ENCODE data around the gene IL10RA.
"Not testable (repeated sequence)": the region's sequence is repeated elsewhere in the genome, so short reads cannot be mapped to it uniquely, and the experiment has no call there.

Gene IL10RA

GRCh38 chr11:118002541-118003423 lies 16.6 kb downstream of the IL10RA start:
- no peak overlapping the region for H3K4me3 ChIP-seq
- H3K27ac ChIP-seq = peak overlapping the region in 19 of 21 experiments; percentile 13 to 95 (median 75)

DNA sequence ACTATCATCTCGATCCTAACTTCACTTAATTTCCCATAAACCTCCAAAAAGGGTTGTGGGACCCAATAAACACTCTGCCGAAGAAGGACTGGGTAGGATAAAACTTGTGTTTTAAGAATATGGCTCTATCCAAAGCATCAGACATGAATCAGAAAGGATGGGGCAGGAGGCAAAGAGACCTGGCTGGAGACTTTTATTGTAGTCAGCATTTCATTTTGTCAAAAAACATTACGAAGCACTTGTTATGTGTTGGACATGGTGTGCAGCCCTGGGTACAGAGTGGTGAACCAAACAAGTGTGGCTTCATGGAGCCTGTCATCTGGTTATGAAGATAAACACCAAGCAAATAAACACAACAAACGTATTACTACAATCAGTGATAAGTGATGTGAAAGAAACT lies 17.3 kb downstream of the IL10RA start:
- Histone ChIP-seq H3K27ac (peak overlapping the region in 13 of 21 experiments; percentile 13 to 95 (median 79)), H3K4me3 (no peak overlapping the region)

- peak overlapping the region in 7 of 21 experiments; percentile 78 to 95 (median 87) for H3K27ac ChIP-seq
- H3K4me3 ChIP-seq = no peak overlapping the region
Measured at GRCh38 chr11:118004543-118005223, 18.5 kb downstream of the IL10RA start.

- Histone ChIP-seq H3K27ac (peak overlapping the region in 10 of 21 experiments; percentile 2 to 96 (median 83)), H3K4me3 (no peak overlapping the region)
Measured at GRCh38 chr11:118005224-118006152, 19.3 kb downstream of the IL10RA start.

DNA sequence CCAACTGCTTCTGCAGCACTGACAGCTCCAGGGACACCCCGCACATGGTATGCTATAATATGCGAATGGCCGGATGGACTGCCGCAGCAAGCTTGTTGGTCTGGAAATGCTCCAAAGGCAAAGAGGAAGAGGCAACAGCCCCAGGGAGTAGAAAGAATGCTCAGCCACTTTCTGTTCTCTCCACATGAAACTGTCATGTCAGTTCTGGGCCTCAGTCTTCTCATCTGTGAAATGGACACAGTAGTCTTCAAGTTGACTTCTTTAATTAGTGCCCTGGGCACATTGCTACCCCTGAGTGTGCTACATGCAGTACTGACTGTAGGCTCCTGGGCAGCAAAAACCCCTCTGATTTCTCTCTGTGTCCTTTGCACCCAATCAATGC lies 19.9 kb downstream of the IL10RA start:
- Histone ChIP-seq H3K27ac (peak overlapping the region in 11 of 21 experiments; percentile 2 to 96 (median 84)), H3K4me3 (no peak overlapping the region)

- Histone ChIP-seq H3K4me3 (no peak overlapping the region), H3K27ac (peak overlapping the region in 15 of 21 experiments; percentile 45 to 96 (median 82))
Measured at GRCh38 chr11:118007040-118007439, 20.8 kb downstream of the IL10RA start.

- H3K27ac ChIP-seq = peak overlapping the region in 16 of 21 experiments; percentile 9 to 96 (median 79)
Measured at GRCh38 chr11:118007563-118008270, 21.5 kb downstream of the IL10RA start.

GRCh38 chr11:118008271-118008911 lies 22.2 kb downstream of the IL10RA start:
- Histone ChIP-seq H3K4me3 (no peak overlapping the region), H3K27ac (peak overlapping the region in 17 of 21 experiments; percentile 9 to 96 (median 76))

More at GRCh38 chr11:118007563-118008270, 21.5 kb downstream of the IL10RA start:
- not testable (repeated sequence) for H3K4me3 ChIP-seq

- Histone ChIP-seq H3K4me3 (no peak overlapping the region), H3K27ac (peak overlapping the region in 20 of 21 experiments; percentile 19 to 96 (median 76))
Measured at GRCh38 chr11:118009864-118010737, 23.9 kb downstream of the IL10RA start.

- Histone ChIP-seq H3K4me3 (no peak overlapping the region), H3K27ac (peak overlapping the region in 20 of 21 experiments; percentile 44 to 96 (median 76))
Measured at GRCh38 chr11:118010738-118011461, 24.7 kb downstream of the IL10RA start.

DNA sequence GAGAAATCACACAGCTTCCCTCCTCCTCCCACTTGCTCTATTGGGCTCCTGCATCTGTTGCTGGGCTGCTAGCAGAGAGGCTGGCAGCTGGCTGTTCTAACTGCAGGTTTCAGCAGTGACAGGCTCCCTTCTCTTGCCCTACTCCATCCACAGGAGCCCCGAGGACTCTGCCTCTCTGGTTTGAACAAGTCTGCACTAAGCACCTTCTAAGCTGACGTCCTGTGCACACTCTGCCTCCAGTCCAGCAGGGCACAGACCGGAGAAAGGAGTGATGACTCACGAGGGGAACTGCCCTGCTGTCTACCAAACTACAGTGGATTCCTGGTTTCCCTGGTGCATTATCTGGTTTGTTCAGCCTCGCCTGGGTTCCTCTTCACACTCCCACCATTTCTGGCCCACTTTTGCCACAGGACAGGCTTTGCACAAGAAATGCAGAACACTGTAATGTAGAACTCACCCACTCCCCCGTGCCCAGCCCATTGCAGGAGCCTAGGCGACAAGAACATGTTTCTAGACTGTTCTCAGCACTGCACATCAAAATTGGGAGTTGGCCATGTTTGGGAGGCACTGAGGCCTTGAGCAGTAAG lies 26.0 kb downstream of the IL10RA start:
- Histone ChIP-seq H3K27ac (peak overlapping the region in 19 of 21 experiments; percentile 15 to 96 (median 77)), H3K4me3 (no peak overlapping the region)

GRCh38 chr11:118014022-118014421 lies 27.8 kb downstream of the IL10RA start:
- peak overlapping the region in 2 of 21 experiments; percentile 2 to 93 for H3K27ac ChIP-seq
- no peak overlapping the region for H3K4me3 ChIP-seq

DNA sequence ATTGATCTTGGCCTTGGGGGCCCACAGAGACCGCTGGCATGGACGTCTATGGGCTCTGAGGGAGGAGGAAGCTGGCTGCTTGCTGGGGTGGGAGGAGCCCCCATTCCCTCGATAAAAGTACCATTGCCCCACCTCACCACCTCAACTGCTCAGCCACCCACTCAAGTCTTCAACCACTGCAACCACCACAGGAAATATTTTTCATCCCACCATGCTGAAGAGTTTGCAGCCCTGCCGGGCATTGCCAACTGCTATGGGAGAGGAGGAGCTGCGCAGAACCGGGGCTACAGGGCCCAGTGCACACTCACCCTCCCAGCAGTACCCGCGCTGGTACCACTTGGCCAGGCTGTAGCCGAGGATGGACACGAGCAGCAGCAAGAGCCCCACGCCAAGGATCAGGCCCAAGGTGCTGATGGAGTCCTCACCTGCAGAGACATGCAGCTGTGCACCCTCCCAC lies 29.2 kb downstream of the IL10RA start:
- no peak overlapping the region for H3K4me3 ChIP-seq
- peak overlapping the region in 8 of 21 experiments; percentile 4 to 93 (median 60) for H3K27ac ChIP-seq

DNA sequence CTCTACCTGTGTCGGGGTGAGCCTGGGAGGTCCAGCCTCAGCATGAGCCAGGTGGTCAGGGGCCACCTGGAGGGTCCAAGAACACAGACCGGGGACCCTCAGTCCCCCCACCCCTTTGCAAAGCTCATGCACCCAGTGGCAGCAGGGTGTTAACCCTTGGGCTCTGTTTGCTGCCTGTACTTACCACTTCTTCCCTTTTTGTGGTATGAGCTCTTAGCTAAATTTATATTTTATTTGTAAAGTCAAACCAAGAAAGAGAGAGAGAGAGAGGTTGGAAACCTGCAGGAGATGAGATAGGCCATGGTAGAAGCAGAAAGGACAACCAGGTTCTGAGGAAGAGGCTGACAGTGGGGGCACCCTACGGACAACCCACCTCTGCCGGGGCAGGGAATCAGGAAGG lies 29.9 kb downstream of the IL10RA start:
- Histone ChIP-seq H3K4me3 (no peak overlapping the region), H3K27ac (peak overlapping the region in 7 of 21 experiments; percentile 35 to 93 (median 61))

GRCh38 chr11:118017111-118017510 lies 30.9 kb downstream of the IL10RA start:
- no peak overlapping the region for H3K4me3 ChIP-seq
- peak overlapping the region in 2 of 21 experiments; percentile 83 to 93 for H3K27ac ChIP-seq

GRCh38 chr11:118017631-118018315 lies 31.6 kb downstream of the IL10RA start:
- Histone ChIP-seq H3K4me3 (no peak overlapping the region), H3K27ac (peak overlapping the region in 1 of 21 experiments; percentile 93)
